ENCODE data around the gene TTF2.
"Not testable (repeated sequence)": the region's sequence is repeated elsewhere in the genome, so short reads cannot be mapped to it uniquely, and the experiment has no call there.

Gene TTF2

GRCh38 chr1:117094841-117095604 lies 34.9 kb downstream of the TTF2 start:
- DNase-seq: no peak

GRCh38 chr1:117096951-117097408 lies 36.9 kb downstream of the TTF2 start:
- no peak for DNase-seq

- no peak for DNase-seq
Observed at GRCh38 chr1:117097443-117097842, 37.3 kb downstream of the TTF2 start.

GRCh38 chr1:117098287-117098890 lies 38.3 kb downstream of the TTF2 start:
- no peak for DNase-seq

GRCh38 chr1:117101334-117101733 lies 41.2 kb downstream of the TTF2 start:
- no peak for DNase-seq

GRCh38 chr1:117101858-117102257 lies 41.7 kb downstream of the TTF2 start:
- DNase-seq: not testable (repeated sequence)

GRCh38 chr1:117104986-117105385 lies 44.9 kb downstream of the TTF2 start:
- no peak for DNase-seq

GRCh38 chr1:117105722-117106121 lies 45.6 kb downstream of the TTF2 start:
- DNase-seq: no peak

- DNase-seq: no peak
Observed at GRCh38 chr1:117106478-117106877, 46.4 kb downstream of the TTF2 start.

GRCh38 chr1:117107364-117107763 lies 47.2 kb downstream of the TTF2 start:
- no peak for DNase-seq

- DNase-seq: no peak
Observed at GRCh38 chr1:117110774-117111173, 50.6 kb downstream of the TTF2 start.

GRCh38 chr1:117112047-117112717 lies 52.1 kb downstream of the TTF2 start:
- DNase-seq: no peak

GRCh38 chr1:117113199-117113598 lies 53.1 kb downstream of the TTF2 start:
- DNase-seq: no peak

- no peak for DNase-seq
Observed at GRCh38 chr1:117114877-117115276, 54.8 kb downstream of the TTF2 start.

GRCh38 chr1:117116090-117116783 lies 56.1 kb downstream of the TTF2 start:
- no peak for DNase-seq

- DNase-seq: no peak
Observed at GRCh38 chr1:117116784-117117130, 56.6 kb downstream of the TTF2 start.

GRCh38 chr1:117117697-117118096 lies 57.6 kb downstream of the TTF2 start:
- no peak for DNase-seq

GRCh38 chr1:117118137-117118536 lies 58.0 kb downstream of the TTF2 start:
- no peak for DNase-seq

GRCh38 chr1:117119144-117119543 lies 59.0 kb downstream of the TTF2 start:
- not testable (repeated sequence) for DNase-seq

- DNase-seq: no peak
Observed at GRCh38 chr1:117120774-117121588, 60.9 kb downstream of the TTF2 start.

GRCh38 chr1:117121589-117122329 lies 61.6 kb downstream of the TTF2 start, which contains the start of gene TRIM45:
Gene TRIM45 (minus strand): TSS chr1:117121749. CDS start chr1:117121201, 548 bp downstream.
- peak; percentile 54 to 90 (median 70) for DNase-seq

Data from T-helper 2 cell (primary cell).